Mesodermal cell (in vitro differentiated cells): ENCODE measurements around the gene NUP160.

Source experiments
- H3K27ac ChIP-seq: 2 replicates; pipeline ENCODE4 v1.7.0; 2013; ENCODE audit warnings: mild to moderate bottlenecking, low read depth, low read length, moderate library complexity; ENCODE audit not compliant: severe bottlenecking
- H3K36me3 ChIP-seq: 2 replicates; pipeline ENCODE4 v1.7.1; 2013; ENCODE audit warnings: mild to moderate bottlenecking, low read length, moderate library complexity; ENCODE audit not compliant: control insufficient read depth, insufficient read depth
- H3K4me1 ChIP-seq: one replicate; pipeline ENCODE4 v1.7.1; 2013; ENCODE audit warnings: mild to moderate bottlenecking, low read length; ENCODE audit not compliant: insufficient read depth, control insufficient read depth, poor library complexity, severe bottlenecking
- H3K4me3 ChIP-seq: 2 replicates; pipeline ENCODE4 v1.7.0; 2013; ENCODE audit warnings: low read length, control low read depth, mild to moderate bottlenecking; ENCODE audit not compliant: insufficient read depth, poor library complexity, severe bottlenecking; ENCODE audit errors: extremely low read depth
- H3K9me3 ChIP-seq: 2 replicates; pipeline ENCODE4 v1.7.1; 2013; ENCODE audit warnings: mild to moderate bottlenecking, low read length, moderate library complexity; ENCODE audit not compliant: control insufficient read depth
- WGBS, 2 experiments: methylation state at CpG; one replicate each; pipeline ENCODE4 v1.1.5; 2013; ENCODE audit warnings: missing lambda C conversion rate in 2 of 2; ENCODE audit not compliant: insufficient coverage in 2 of 2; 5-methylcytosine and 5-hydroxymethylcytosine counted together

Gene NUP160

DNA sequence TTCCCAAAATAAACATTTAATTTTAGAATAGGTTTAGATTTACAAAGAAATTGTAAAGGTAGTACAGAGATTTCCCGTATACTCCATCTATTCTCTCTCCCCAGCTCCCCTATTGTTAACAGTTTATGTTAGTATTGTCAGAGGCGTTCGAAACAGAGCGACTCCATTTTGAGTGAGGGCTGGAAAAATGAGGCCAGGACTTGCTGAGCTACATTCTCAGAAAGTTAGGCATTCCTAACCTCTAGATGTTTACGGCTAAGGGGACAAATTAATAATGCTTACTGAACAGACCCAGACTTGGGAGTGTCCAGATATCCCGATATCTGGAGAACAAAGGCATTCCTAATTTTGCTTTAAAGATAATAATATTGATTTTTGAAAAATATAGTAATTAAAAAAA is 12.4 kb upstream of the NUP160 start:
- Histone ChIP-seq H3K4me1 (peaks cover 5% of the 10 kb centered on the region), H3K9me3 (no peaks in the 10 kb centered on the region), H3K27ac (no peak overlapping the region), H3K36me3 (no peaks in the 10 kb centered on the region), H3K4me3 (no peak overlapping the region)
- 60 to 95% methylated on average over 1 to 3 of the region's 6 CpGs for WGBS, 2 experiments

DNA sequence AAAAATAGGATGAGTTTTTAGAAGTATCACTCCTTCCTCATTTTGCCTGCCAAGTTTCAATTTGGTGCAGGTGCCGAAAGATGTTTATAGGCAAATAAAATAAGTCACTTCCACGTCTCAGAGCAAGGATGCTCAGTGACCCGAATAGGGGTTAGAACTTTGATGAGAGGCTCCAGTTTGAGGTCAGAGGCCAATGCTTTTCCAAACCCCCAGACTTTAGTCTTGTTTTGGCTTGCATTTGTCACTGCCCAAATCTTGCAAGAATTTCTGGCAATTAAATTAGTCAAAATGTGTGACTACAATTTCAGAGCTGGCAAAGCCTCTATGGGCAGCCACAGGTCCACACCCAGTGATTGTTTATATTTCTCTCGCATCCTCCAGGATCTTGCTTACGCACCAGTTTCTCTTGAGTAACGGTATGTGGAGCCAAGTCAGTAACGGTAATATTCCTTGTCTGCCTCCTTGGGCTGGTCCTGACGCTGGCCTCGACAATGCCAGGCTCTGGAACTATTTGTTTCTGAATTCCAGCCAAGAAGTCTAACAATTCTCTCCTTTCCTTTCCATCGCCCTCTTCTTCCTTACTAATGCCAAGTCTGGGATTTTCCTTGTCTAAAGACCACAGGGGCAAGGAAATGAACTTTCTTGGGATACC is 9.9 kb upstream of the NUP160 start:
- WGBS, 2 experiments = 93 to 94% methylated on average over 8 to 9 of the region's 10 CpGs
- H3K36me3 ChIP-seq = no peaks in the 10 kb centered on the region
- no peak overlapping the region for H3K27ac ChIP-seq
- H3K4me3 ChIP-seq = no peak overlapping the region
- H3K4me1 ChIP-seq = peaks cover 3% of the 10 kb centered on the region
- H3K9me3 ChIP-seq = no peaks in the 10 kb centered on the region

DNA sequence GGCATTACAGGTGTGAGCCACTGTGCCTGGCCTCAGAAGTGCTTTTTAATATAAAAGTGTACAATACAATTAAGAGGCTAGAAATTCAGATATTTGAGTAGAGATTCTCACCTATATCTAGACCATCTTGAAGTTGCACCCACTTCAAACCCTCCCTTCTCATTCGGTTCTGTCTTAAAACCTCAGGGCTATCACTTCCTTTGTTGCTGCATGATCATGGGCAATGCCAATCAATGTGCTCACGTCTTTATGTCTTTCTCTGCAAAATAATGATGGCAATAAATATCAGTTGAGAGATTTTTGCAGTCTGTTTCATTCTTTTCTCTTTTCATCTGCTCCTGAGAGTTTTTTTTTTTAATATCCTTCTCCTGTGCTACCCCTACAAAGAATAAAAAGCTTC is 9.3 kb upstream of the NUP160 start:
- no peaks in the 10 kb centered on the region for H3K36me3 ChIP-seq
- WGBS, 2 experiments = 100% methylated on average over 1 of the region's 2 CpGs; no CpG with 5 or more reads in 1 of the 2 experiments
- H3K9me3 ChIP-seq = no peaks in the 10 kb centered on the region
- no peak overlapping the region for H3K4me3 ChIP-seq
- no peak overlapping the region for H3K27ac ChIP-seq
- H3K4me1 ChIP-seq = no peaks in the 10 kb centered on the region

DNA sequence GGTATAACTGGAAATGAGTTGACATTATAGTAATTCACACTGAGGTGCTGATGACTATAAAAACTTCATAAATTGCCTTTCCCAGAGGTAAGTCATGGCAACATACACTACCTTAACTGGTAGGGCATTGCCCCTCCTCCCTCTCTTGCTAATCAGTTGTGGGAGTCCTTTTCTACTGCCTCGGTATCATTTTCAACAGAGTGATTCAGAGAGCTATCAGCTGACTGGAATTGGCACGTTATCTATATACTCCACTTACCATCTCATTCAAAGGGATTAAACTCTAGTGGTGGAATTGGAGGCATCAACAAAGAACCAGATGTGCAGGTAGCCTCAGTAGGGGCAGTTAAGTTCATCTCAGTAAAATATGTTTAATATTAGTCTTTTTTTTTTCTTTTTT is 8.0 kb upstream of the NUP160 start:
- WGBS, 2 experiments = 100% methylated on average over 1 of the region's 2 CpGs; no CpG with 5 or more reads in 1 of the 2 experiments
- H3K4me3 ChIP-seq = no peak overlapping the region
- H3K36me3 ChIP-seq = no peaks in the 10 kb centered on the region

DNA sequence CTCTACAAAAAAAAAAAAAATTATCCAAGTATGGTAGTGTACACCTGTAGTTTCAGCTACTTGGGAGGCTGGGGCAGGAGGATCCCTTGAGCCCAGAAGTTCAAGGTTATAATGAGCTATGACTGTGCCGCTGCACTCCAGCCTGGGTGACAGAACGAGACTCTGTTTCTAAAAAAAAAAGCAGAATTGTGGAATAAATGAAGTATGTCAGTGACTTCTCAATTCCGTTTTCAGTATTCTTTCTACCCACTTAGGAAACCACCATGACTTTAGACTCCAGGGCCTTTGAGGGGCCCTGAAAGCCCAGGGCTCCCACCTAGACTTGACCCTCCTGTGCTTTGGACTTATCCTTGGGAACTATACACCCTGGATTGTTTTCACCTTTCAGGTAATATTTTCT is 6.5 kb upstream of the NUP160 start:
- no peak overlapping the region for H3K4me3 ChIP-seq
- no peak overlapping the region for H3K27ac ChIP-seq
- no peaks in the 10 kb centered on the region for H3K9me3 ChIP-seq
- no peaks in the 10 kb centered on the region for H3K4me1 ChIP-seq
- H3K36me3 ChIP-seq = no peaks in the 10 kb centered on the region
- WGBS, 2 experiments = 85 to 100% methylated on average over 1 to 2 of the region's 3 CpGs

More for the DNA sequence above, 8.0 kb upstream of the NUP160 start:
- Histone ChIP-seq H3K27ac (no peak overlapping the region), H3K4me1 (no peaks in the 10 kb centered on the region), H3K9me3 (no peaks in the 10 kb centered on the region)

DNA sequence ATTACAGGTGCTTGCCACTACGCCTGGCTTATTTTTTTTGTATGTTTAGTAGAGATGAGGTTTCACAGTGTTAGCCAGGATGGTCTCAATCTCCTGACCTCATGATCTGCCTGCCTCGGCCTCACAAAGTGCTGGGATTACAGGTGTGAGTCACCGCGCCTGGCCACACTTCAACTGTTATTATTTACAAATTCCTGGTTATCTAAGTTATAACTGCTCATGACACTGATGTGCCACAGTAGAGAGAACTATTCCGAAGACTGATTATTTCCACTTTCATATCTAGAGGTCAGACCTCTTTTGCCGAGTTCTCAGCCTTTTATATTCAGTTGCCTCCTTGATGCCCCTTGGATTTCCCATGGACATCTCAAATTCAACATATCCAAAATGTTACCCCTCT is 3.9 kb upstream of the NUP160 start:
- H3K36me3 ChIP-seq = no peaks in the 10 kb centered on the region
- no peak overlapping the region for H3K4me3 ChIP-seq
- 94 to 100% methylated on average over 3 to 5 of the region's 6 CpGs for WGBS, 2 experiments
- H3K4me1 ChIP-seq = peaks cover 4% of the 10 kb centered on the region
- no peak overlapping the region for H3K27ac ChIP-seq
- no peaks in the 10 kb centered on the region for H3K9me3 ChIP-seq

DNA sequence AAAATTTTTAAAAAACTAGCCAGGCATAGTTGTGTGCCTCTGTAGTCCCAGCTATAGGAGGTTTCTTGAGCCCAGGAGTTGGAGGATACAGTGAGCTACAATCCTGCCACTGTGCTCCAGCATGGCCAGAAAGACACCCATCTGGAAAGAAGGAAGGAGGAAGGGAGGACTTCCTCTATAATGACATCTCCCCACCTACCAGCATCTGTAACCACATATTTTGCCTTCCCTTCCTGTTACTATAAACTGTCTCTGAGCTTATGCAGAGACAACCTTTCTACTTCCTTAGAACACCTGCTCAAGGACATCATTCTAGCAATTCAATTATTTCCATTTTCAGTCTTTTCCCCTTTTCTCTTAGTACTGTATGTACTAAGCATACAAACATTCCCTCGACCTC is 2.2 kb upstream of the NUP160 start:
- Histone ChIP-seq H3K4me1 (peaks cover 8% of the 10 kb centered on the region), H3K36me3 (peaks cover 17% of the 10 kb centered on the region), H3K4me3 (no peak overlapping the region), H3K27ac (no peak overlapping the region), H3K9me3 (no peaks in the 10 kb centered on the region)
- 90% methylated on average over 1 of the region's 1 CpG; no CpG with 5 or more reads in 1 of the 2 experiments for WGBS, 2 experiments

DNA sequence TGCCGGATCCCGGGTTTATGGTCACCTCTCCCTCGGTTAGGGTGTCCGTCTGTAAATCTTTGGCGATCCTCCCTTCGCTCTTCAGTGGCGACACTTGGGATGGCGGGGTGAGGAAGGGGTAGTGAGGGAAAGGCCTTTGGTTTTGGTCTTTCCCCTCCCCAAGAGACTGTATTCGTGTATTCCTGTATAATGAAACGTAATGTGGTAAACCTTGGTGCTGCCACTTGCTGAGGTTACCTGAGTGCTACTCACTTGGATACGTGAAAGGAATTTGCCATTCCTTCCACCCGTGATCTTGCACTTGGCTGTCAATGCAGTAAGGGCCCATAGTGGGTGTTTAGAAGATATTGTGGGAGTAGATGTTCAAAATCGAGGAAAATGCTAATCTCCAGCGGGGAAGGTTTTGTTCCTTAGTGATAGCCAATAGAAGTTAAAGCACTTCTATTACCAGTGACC is 578 bp upstream of the NUP160 start:
- WGBS, 2 experiments = 3 to 8% methylated on average over 6 to 7 of the region's 14 CpGs
- peak overlapping the region; percentile 90 for H3K27ac ChIP-seq
- peaks cover 8% of the 10 kb centered on the region for H3K4me1 ChIP-seq
- peak overlapping the region; percentile 70 for H3K4me3 ChIP-seq
- H3K9me3 ChIP-seq = no peaks in the 10 kb centered on the region
- H3K36me3 ChIP-seq = peaks cover 32% of the 10 kb centered on the region

DNA sequence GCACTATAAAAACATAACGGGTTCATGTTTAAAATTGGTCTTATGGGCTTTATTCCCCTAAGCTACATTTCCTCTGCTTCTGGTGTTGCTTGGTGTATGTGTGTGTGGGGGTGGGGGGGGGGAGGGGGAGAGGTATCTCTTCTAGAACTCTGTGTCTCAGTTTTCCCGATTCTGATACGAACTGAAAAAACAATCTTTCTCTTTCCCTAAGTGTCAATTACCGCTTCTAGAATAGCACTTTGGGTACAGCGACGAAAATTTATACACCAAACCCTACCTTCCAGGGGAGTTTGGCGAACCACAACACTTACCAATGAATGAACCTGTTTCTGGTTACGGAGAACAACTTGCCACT is 636 bp downstream of the NUP160 start:
- WGBS, 2 experiments = 2 to 4% methylated on average over 7 of the region's 8 CpGs

DNA sequence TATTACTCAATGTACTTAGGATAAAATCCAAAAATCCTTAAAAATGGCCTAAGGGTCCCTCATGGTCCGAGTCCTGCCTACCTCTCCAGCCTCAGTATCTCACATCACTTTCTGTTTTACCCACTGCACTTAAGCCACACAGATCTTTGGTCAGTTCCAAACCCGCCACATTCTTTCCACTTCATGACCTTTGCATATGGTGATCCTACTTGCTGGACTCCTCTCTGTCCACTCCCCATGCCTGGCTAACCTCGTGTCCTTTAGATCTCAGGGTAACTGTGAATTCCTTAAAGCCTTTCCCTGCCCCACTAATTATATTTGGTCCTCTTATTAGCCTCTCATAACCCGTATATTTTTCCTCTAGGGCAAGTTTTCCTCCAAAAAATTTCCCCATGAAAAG is 1.2 kb downstream of the NUP160 start:
- Histone ChIP-seq H3K4me3 (peak overlapping the region; percentile 70), H3K9me3 (no peaks in the 10 kb centered on the region), H3K27ac (no peak overlapping the region), H3K36me3 (peaks cover 49% of the 10 kb centered on the region), H3K4me1 (peaks cover 8% of the 10 kb centered on the region)
- WGBS, 2 experiments = 85 to 89% methylated on average over 4 of the region's 4 CpGs

More for the DNA sequence above, 636 bp downstream of the NUP160 start:
- Histone ChIP-seq H3K4me3 (peak overlapping the region; percentile 70), H3K9me3 (no peaks in the 10 kb centered on the region), H3K27ac (peak overlapping the region; percentile 90), H3K36me3 (peaks cover 44% of the 10 kb centered on the region), H3K4me1 (peaks cover 8% of the 10 kb centered on the region)

DNA sequence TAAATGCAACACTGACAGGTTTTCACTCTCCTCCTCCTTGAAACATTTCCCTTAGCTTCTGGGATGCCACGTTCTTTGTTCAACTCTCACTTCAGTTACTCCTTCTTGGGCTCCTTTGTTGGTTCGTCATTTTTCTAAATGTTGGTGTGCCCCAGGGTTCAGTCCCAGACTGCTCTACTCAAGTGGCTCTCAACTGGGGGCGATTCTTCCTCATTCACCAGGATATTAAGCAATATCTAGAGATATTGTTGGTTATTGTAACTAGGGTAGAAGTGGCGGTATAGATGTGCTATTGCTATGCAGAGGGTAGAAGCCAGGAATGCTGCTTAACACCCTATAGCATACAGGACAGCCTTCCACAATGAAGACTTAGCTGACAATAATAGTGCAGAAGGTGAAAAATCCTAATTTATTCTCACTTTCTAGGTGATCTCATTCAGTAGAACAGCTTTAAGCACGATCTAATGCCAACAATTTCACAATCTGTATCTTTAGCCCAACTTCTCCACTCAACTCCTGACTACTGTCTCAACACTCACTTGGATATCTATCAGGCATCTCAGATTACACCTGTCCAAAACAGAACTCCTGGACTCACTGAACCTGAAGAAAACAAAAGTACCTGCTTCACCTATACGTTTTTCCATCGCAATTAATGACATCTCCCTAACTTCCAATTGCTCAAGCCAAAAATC is 4.6 kb downstream of the NUP160 start:
- Histone ChIP-seq H3K4me3 (no peak overlapping the region), H3K27ac (no peak overlapping the region), H3K9me3 (no peaks in the 10 kb centered on the region), H3K36me3 (peaks cover 82% of the 10 kb centered on the region), H3K4me1 (peaks cover 8% of the 10 kb centered on the region)
- WGBS, 2 experiments = 72 to 87% methylated on average over 4 to 5 of the region's 7 CpGs
